CD1c-positive myeloid dendritic cell (primary cell): ENCODE data around the gene INPP1.
"Not testable (repeated sequence)": the region's sequence is repeated elsewhere in the genome, so short reads cannot be mapped to it uniquely, and the experiment has no call there.

ENCODE experiments used
- DNase-seq: peaks from one replicate; pipeline ENCODE4 v3.0.0-alpha.2; 2016; ENCODE audit errors: extremely low spot score

Gene INPP1

DNA sequence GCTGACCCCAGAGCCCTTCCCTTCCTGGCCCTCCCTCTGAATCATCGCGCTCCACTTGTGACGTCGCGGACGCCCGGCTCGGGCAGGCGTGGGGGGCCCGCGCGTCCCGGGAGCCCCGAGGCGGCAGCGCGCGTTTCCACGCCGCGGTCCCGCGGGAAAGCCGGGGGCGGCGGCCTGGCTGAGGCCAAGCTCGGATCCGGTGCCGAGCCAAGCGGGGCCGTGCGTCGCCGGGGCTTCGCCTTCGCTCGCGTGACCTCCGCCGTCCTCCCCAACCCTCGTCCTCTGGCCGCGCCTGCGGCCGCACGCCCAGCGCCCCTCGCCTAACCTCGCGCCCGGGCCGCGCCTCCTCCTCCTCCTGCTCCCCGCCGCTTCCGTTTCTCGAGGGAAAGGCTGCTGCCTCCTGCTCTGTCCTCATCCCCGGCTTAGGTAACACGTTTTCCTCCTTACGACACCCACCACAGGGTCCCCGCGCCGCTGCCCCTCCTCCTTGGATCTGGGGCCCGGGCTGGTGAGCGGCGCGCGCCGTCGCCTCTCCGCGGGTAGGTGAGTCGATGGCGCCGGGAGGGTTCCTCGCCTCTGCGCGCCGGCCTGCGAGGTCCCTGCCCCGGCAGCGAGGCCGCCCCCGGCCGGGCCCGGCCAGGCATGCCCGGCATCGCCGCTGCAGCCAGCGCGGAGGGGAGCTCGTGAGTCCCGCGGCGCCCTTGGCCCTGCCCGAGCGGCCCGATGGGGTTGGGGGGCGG lies at the start of gene INPP1:
INPP1 (plus strand) TSS at position 54 of the 740 bp plus-strand sequence. CDS start 16,514 bp downstream, outside the sequence.
- DNase-seq = peak; percentile 82

- not testable (repeated sequence) for DNase-seq
These were observed 45.5 kb upstream of the INPP1 start for GRCh38 chr2:190297880-190298279.

GRCh38 chr2:190301032-190301431 lies 42.4 kb upstream of the INPP1 start:
- no peak for DNase-seq

GRCh38 chr2:190302052-190302451 lies 41.3 kb upstream of the INPP1 start:
- DNase-seq = no peak

DNA sequence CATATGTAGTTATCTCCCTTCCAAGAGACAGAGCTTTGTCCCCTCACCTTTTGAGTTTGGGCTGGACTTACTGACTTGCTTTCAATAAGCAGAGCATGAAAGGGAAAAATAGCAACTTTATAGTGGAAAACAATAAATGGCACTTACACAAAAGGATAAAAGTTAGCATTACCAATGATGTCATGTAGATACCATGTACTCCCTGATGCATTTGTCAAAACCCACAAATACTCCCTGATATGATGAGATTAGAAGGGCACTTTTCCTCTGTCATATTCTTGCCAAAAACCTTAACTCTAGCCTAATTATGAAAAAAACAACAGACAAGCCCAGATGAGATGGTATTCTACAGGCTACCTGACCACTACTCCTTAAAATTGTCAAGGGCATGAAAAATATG lies 39.7 kb upstream of the INPP1 start:
- no peak for DNase-seq

- DNase-seq = no peak
These were observed 39.0 kb upstream of the INPP1 start for GRCh38 chr2:190304404-190304803.

GRCh38 chr2:190308031-190308430 lies 35.4 kb upstream of the INPP1 start:
- no peak for DNase-seq

DNA sequence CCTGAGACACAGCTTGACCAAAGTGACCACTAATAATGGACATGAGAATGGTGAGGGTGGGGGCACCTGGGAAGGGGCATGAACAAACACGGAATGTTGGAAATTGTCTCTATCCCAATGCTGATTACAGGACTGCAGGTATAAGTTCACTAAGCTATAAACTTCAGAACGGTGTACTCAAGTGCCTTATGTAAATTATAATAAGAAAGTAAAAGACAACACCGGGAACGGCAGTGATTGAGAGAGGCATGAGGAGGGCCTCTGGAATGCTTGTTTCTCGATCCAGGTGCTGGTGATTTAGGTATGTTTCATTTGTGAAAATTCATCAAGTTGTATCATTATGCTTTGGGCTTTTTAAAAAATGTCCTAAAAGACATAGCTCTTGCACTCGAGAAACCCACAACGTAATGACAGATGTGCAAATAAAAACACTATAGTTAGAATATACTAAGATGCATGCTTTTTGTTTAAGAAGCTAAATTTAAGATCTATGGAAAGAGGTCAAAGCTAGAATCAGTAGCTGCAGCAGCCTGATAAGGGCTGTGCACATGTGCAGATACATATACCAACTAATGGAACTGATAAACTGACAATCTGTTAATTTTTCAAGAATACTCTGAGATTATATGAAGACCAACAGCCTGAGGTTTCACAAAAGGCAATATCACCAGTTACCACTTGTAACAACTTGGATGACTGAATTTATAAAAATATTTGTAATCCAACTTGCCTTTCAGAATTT lies 31.3 kb upstream of the INPP1 start:
- no peak for DNase-seq

GRCh38 chr2:190312635-190313025 lies 30.8 kb upstream of the INPP1 start:
- not testable (repeated sequence) for DNase-seq

DNA sequence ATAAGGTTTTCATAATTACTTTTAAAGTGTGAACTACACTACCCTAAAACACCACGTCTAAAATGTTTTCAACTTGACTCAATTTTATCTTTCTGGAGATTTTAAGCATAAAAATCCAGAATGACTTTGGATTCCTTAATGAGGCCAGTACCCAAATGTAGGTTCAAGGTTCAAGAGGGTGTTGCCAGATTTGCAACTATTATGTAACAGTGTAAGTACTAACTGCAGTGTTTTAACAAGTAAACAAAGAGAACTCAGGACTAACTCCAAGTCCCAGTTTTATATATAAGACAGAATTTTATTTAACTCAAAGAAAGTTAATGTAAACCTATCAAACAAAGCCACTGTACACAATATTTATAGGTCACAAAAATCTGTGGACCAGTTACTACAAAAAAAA lies 29.5 kb upstream of the INPP1 start:
- no peak for DNase-seq

DNA sequence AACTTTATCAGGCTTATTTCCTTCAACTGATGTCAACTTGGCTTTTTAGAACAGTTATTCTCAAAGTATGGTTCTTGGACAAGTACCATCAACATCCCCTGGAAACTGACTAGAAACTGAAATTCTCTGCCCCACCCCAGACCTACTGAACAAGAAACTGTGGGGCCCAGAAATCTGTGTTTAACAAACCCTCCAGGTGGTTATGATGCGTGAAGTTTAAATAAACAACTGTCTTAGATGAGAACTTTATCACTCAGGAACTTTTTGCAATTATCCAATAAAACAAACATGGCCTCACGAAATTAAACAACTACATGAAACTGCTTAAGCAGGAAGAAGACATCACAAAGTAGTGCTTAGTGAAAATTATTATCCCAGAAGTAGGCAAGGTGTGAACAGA lies 28.1 kb upstream of the INPP1 start:
- DNase-seq = no peak

DNA sequence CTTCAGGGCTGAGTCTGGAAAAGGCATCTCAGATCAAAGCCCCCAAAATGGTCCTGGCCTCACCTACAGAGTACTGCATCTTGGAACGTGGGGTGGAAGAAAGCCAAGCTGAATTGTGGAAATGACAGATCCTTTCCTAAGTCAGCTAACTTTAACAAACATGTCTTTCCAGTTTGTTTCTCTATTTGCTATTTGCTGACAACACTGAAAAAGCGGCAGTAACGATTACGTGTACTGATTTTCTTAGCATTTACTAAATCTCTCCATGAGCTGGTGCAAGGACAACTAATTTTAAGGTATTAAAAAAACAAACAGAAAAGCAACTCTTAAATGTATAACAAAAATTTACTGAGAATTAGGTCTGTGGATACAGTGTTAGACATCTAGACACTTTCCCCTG lies 24.9 kb upstream of the INPP1 start:
- DNase-seq = no peak

DNA sequence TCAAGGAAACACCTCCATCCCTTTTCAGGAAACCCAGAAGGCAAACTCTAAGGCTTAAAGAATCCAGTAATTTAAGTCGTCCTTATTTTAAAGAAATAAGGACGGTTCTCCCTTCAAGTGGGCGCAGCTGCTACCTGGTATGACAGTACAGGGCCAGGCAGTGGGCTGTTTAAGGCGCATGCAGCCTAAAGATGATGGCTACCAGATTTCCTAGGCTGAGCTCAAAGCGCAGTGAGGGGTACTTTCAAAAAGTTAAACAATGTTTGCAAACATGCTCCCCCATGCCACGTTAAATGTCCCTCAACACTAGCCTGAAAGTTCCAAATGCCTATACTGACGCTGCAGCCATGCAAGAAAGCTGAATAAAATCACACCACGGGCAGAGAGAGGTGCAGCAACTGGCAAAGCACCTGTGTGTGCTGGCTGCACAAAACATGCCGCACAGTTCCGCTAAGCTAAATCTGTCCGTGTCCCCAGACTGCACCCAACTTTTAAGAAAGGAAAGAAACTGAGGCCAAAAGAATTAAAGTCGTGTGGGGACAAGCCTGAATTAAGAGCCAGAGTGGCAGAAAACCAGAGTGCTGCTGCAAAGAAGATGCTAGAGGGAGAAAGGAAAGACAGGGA lies 24.3 kb upstream of the INPP1 start:
- peak; percentile 14 for DNase-seq

DNA sequence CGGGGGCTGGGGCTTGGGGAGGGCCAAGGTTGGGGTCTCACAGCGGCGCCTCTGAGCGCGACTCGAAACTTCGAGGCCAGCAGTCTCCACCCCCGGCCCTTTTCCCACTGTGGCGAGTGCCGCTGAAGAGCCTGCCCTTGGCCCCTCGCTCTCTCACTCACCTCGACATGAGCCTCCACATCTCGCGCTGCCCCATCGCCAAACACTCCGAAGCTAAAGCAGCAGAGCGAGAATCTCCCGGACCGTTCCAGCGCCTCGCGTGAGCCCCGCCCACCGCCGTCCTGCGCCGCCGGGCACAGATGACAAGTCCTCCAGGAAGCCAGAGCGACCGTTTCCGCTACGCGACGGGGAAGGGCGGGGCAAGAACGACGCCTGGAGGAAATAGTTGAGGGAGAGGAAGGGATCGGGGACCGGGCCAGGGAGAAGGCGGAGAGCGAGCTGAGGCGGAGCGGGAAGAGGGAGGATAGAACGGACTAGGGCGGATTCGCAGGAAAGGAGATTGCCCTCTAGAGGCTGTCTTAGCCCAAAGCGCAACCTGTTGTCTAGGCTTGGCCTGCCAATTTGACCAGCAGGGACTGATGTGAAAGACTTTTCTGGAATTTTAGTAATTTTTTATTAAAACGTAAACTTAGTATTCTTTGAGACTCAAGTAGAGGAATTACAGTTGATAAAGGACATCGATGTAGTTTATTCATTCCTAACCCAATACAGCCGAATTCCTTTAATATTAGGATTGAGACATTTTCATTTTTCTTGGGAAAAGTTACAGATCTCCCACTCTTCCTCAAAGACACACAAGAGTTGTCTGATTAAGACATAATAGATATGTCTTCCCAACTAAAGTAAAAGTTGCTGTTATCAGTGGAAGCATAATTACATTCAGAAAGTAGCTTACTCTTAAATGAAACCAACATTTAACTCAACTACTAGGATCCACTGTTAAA lies 23.6 kb upstream of the INPP1 start, which contains the start of gene HIBCH:
HIBCH (minus strand) TSS at position 272 of the 944 bp plus-strand sequence; CDS start at position 196, 76 bp downstream.
- peak; percentile 97 for DNase-seq

DNA sequence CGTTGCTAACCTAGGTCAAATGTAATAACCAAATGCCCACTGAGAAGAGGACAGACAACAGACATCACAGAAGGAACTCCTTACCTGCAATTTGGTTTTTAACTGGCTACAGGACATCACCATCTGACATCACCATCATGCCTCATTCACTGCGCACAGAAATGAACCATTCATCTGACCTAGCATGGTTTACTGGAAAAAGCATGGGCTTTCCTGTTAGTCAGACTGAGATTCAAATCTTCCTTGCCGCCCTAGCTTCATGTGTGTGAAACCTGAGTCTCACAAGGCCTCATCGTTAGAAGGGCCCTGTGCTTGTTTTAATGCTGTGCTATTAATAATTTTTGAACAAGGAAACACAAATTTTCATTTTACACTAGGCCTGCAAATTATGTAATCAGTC lies 22.7 kb upstream of the INPP1 start:
- DNase-seq = no peak

DNA sequence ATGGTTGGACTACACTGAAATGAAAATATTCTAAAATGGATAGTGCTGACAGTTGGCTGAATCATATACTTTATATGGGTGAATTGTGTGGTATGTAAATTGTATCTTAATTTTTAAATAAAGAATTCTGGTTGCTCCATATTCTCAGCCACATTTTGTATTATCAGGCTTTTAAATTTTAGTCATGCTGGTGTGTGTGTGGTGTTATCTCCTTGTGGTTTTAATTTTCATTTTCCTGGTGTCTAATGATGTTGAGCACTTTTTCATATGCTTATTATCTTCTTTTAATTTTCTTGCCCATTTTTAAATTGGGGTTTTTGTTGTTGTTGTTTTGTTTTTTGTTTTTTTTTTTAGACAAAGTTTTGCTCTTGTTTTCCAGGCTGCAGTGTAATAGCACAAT lies 20.0 kb upstream of the INPP1 start:
- DNase-seq = no peak

DNA sequence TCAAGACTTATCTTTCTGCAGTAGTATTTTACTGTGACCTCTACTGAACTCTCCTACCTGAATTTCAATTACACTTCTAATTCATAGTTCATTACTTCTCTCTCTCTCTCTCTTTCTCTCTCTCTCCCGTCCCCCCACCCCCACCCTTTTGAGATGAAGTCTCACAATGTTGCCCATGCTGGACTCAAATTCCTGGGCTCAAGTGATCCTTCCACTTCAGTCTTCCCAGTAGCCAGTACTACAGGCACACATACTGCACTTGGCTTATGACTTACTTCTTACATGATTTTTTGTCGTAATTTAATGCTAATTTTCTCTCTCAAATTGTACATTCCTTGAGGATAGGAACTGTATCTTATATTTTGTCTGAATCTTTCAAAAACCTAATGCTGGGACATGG lies 17.8 kb upstream of the INPP1 start:
- DNase-seq = no peak

DNA sequence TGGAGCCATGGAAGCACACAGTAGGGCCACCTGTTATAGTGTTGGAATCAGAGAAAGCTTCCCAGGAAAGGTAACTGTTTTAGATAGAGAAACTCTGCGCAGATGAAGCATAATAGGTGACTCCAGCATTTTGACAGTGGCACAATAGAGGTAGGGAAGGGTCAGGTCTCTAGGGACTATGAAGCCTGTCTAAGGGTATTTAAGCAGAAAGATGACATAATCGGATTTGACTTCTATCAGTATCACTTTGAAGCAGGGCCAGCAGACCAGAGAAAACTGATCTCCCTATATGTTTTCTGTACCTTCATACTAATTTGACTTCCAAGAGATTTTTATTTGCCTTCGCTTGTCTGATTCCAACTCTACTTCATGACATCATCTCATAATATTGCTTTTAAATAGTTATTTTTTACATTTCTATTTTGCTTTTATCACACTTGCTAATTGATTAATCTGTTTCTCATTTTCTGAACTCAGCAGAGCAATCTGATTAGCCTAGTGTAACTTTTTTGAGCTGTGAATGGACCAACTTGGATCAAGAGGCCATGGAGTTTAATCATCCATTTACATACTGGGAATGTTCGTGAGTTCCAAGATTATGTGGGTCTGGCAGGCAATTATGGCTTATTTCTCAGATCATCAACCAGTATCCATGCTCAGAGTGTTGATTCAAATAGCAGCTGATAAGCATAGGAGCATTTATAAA lies 15.4 kb upstream of the INPP1 start:
- no peak for DNase-seq

DNA sequence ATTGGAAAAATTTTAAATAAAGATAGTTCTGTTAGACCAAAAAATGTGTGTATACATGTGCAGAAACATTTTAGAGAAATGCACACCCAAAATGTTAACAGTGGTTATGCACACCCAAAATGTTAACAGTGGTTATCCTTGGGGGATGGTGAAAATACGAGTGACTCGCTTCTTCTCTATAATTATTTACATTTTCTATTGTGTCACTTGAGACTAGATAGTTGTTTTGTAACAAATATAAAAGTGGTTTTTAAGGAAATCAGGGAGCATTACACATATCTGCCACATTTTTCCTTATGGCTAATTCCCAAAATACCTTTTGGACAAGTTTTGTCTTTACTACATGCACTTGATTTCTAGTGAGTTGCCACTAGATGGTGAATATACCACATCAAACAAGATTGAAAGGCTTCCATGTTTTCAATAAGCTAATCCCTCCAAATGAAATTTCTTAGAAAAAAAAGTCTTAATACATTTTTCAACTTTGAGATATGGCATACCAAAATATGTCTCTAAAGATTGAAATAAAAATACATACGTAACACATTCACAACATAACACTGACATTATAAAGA lies 14.7 kb upstream of the INPP1 start:
- DNase-seq = no peak

- no peak for DNase-seq
These were observed 10.0 kb upstream of the INPP1 start for GRCh38 chr2:190333395-190333794.

GRCh38 chr2:190333928-190334327 lies 9.5 kb upstream of the INPP1 start:
- no peak for DNase-seq
